Right lobe of liver (tissue), 6 donors: Measurements from ENCODE around the gene NLRP13. TPM values are rescaled to one million over a fixed set of nuclear protein-coding genes. Genes with fewer than 3 reads are reported as not detected.

ENCODE experiments used
- ATAC-seq, 4 donors: fragments of 200-7000 bp; cut with Tn5 transposase; one replicate each; pipeline ENCODE4 v1.9.1; 2020; ENCODE audit warnings: mild to moderate bottlenecking in 4 of 4, moderate library complexity in 4 of 4
- DNase-seq, 3 donors: peaks; one replicate each; pipeline ENCODE4 v3.0.0-alpha.2; 2020
- H3K27ac ChIP-seq, 3 donors: fragments of 200-600 bp; one replicate each; pipeline ENCODE4 v1.8.0; 2022
- H3K27me3 ChIP-seq, 2 donors: fragments of 200-600 bp; one replicate each; pipeline ENCODE4 v1.8.0; 2022
- H3K36me3 ChIP-seq, 4 donors: fragments of 200-600 bp; sonication (generic) in 1 of 4; one replicate each; pipeline versions ENCODE4 v1.5.1 to v1.8.0; 2017 to 2022; ENCODE audit warnings: control low read depth in 1 of 4
- H3K4me1 ChIP-seq, 4 donors: fragments of 200-600 bp; sonication (generic) in 1 of 4; one replicate each; pipeline versions ENCODE4 v1.5.1 to v1.8.0; 2017 to 2022; ENCODE audit warnings: control low read depth in 1 of 4
- H3K4me3 ChIP-seq, 3 donors: fragments of 200-600 bp; one replicate each; pipeline ENCODE4 v1.8.0; 2022
- H3K9me3 ChIP-seq, 4 donors: fragments of 200-600 bp; sonication (generic) in 1 of 4; one replicate each; pipeline versions ENCODE4 v1.5.1 to v1.8.0; 2017 to 2022; ENCODE audit warnings: control low read depth in 1 of 4
- POLR2A ChIP-seq: fragments of 450-650 bp; IDR thresholded peaks from one replicate; pipeline ENCODE4 v1.6.1; 2017; ENCODE audit warnings: antibody characterized with exemption, mild to moderate bottlenecking
- WGBS: methylation state at CpG from one replicate; pipeline ENCODE4 v1.1.6; 2018; ENCODE audit warnings: low coverage, low lambda C conversion rate; ENCODE audit not compliant: insufficient coverage; ENCODE audit errors: missing lambda C conversion rate; 5-methylcytosine and 5-hydroxymethylcytosine counted together
- intact Hi-C, 2 donors: fragments of 100-400 bp; cut with DNase I; formaldehyde crosslinking; loops; one replicate each; pipeline versions ENCODE4 v1.11.2 to v1.14.1; 2022
- total RNA-seq, 6 experiments: library from RNA; depleted of rRNA in 2 of 6; stranded (reverse); fragments of >200 nt in 2 of 6; fragmentation: NEBNext Ultra II Directional in 3 of 6; extraction: Animal tissue kit (Norgen Biotek cat#: 25700) in 3 of 6; gene quantifications; one replicate each; pipeline versions ENCODE4 v1.1.0 to v1.2.4, GENCODE V29; 2016 to 2023
- TF ChIP-seq, protein P1 (sequence below), 4 donors: fragments of 200-600 bp in 3 of 4; fragments of 450-650 bp in 1 of 4; IDR thresholded peaks; one replicate each; pipeline versions ENCODE4 v1.5.1 to v1.8.0; 2016 to 2022; ENCODE audit warnings: antibody characterized with exemption in 4 of 4, mild to moderate bottlenecking in 2 of 4
- donor health status: DM: no; HTN: yes; CAD: no.
- donor health status: DM: no; HTN: no; CAD: no.
- donor health status: DM: no; HTN: no; CAD: no.
- donor health status: DM: no; HTN: yes; CAD: no.
- donor health status: DM: no; HTN: yes; CAD: no.

Gene NLRP13
- total RNA-seq, 6 experiments from 2014 or later: not detected

DNA sequence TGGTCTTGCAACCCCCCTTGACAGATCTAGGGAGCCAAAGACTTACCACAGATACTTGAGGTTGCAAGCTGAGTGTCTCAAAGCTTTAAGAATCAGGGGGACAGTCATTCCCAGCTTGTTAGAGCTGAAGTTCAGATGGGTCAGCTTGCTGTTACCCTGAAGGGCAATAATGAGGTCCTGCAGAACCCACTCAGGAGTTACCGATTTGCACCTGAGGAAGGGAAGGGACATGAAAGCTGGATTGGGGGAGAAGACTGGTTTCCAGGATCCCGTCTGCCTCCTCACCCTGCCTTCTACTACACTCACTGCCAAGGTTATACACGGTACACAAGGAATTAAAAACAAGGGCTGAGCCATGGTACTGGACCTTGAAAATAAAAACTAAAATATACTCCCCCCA lies 24.4 kb downstream of the NLRP13 start:
- no peak for DNase-seq
- 57% methylated on average over 3 of the region's 3 CpGs for WGBS
- TF ChIP-seq, protein P1, sequence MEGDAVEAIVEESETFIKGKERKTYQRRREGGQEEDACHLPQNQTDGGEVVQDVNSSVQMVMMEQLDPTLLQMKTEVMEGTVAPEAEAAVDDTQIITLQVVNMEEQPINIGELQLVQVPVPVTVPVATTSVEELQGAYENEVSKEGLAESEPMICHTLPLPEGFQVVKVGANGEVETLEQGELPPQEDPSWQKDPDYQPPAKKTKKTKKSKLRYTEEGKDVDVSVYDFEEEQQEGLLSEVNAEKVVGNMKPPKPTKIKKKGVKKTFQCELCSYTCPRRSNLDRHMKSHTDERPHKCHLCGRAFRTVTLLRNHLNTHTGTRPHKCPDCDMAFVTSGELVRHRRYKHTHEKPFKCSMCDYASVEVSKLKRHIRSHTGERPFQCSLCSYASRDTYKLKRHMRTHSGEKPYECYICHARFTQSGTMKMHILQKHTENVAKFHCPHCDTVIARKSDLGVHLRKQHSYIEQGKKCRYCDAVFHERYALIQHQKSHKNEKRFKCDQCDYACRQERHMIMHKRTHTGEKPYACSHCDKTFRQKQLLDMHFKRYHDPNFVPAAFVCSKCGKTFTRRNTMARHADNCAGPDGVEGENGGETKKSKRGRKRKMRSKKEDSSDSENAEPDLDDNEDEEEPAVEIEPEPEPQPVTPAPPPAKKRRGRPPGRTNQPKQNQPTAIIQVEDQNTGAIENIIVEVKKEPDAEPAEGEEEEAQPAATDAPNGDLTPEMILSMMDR (IDR thresholded peaks at IDR 0.05): no peak
- TF ChIP-seq POLR2A: no peak
- Histone ChIP-seq H3K4me1 (no peaks in the 10 kb centered on the region), H3K4me3 (no peak overlapping the region), H3K36me3 (no peaks in the 10 kb centered on the region), H3K27me3 (no peaks in the 10 kb centered on the region), H3K9me3 (no peaks in the 10 kb centered on the region), H3K27ac (no peak overlapping the region)
- ATAC-seq: no peak
- intact Hi-C loops: no loop called here

DNA sequence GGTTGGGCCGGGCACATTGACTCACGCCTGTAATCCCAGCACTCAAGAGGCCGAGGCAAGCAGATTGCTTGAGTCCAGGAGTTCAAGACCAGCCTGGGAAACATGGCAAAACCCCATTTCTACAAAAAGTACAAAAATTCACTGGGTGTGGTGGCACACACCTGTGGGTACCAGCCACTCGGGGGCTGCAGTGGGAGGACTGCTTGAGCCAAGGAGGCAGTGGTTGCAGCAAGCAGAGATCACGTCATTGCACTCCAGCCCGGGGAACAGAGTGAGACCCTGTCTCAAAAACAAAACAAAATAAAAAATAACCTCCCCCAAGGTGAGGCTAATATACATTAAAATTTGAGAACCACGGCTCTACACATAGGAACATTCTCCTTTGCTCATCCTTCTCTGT lies 24.9 kb downstream of the NLRP13 start:
- no peaks in the 10 kb centered on the region for H3K4me1 ChIP-seq
- TF ChIP-seq, protein P1 (IDR thresholded peaks at IDR 0.05): no peak
- TF ChIP-seq POLR2A: no peak
- ATAC-seq: no peak
- H3K36me3 ChIP-seq: no peaks in the 10 kb centered on the region
- no peaks in the 10 kb centered on the region for H3K27me3 ChIP-seq
- no peaks in the 10 kb centered on the region for H3K9me3 ChIP-seq
- no peak overlapping the region for H3K27ac ChIP-seq
- no peak overlapping the region for H3K4me3 ChIP-seq
- WGBS: 48% methylated on average over 7 of the region's 7 CpGs
- no peak for DNase-seq
- intact Hi-C loops: no loop called here

DNA sequence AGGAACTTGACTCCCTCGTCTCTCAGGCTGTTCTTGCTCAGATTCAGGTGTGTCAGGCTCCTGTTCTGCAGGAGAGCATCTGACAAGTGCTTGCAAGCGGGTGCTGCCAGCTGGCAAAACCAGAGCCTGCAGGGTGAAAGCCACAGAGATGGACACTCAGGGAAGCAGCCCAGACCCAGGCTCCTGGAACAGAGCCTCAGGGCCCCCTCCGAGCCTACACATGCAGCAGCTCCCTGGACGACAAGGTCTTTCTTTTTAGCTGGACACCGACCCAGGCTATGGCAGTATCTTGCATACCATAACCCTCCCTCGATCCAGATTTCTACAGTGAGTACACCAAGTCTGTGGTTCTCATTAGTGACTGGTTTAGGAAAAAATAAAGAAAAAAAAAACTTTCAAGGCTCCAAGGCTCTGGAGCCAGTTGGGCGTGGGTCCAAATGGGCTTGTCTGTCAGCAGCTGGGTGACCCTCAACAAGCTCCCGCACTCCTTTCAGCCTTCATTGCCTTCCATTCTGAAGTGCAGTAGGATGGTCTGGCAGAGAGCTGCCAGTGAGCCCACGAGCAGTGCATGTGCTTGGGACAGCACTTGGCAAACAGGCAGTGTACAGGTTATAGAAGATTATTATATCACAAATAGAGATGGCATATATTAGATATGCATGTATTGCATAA lies 29.9 kb downstream of the NLRP13 start:
- H3K4me3 ChIP-seq: no peak overlapping the region
- H3K27ac ChIP-seq: no peak overlapping the region
- WGBS: 37% methylated on average over 6 of the region's 9 CpGs
- TF ChIP-seq, protein P1 (IDR thresholded peaks at IDR 0.05): no peak
- no peak for TF ChIP-seq POLR2A
- no peaks in the 10 kb centered on the region for H3K27me3 ChIP-seq
- no peaks in the 10 kb centered on the region for H3K4me1 ChIP-seq
- no peaks in the 10 kb centered on the region for H3K9me3 ChIP-seq
- no peaks in the 10 kb centered on the region for H3K36me3 ChIP-seq
- no peak for ATAC-seq
- intact Hi-C loops: no loop called here
- no peak for DNase-seq

DNA sequence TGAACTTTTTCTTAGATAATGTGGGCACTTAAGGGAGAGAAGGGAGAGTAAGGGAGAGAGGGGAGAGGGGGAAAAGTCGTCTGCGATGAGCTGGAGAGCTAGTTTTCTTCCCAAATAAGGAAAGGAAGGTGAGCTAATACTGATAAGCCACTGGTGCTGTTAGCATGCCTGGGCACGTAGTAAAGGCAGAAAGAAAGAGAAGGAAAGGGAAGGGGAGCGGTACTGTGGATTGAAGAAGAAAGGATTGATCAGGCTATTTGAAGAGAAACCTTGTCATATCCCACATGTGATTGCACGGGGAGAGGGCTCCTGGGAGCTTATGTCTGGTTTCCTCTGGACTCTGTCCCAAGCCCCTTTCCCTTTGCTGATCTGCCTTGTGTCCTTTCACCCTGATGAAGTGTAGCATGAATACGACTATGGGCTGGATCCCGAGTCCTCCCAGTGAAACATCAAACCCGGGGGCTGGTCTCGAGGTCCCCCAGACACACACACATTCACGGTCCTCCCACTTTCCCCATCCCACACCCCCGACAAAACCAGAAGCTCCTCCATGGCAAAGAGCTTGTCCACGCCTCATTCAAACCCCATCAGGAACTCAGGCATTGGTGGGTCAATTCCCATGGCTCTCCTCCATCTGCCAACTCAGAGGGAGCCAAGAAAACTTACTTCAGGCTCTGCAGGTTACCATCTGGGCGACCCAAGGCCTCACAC lies 30.6 kb downstream of the NLRP13 start:
- Histone ChIP-seq H3K27me3 (no peaks in the 10 kb centered on the region), H3K4me1 (no peaks in the 10 kb centered on the region), H3K4me3 (no peak overlapping the region), H3K36me3 (no peaks in the 10 kb centered on the region), H3K9me3 (no peaks in the 10 kb centered on the region), H3K27ac (no peak overlapping the region)
- intact Hi-C loops: no loop called here
- WGBS: 55% methylated on average over 5 of the region's 13 CpGs
- TF ChIP-seq POLR2A: no peak
- TF ChIP-seq, protein P1 (IDR thresholded peaks at IDR 0.05): no peak
- no peak for ATAC-seq
- DNase-seq: no peak
